Stimulated activated CD4-positive, alpha-beta T cell treated with anti-CD3 and anti-CD28 coated beads, Interleukin-4, amount 100 ng/mL, for 48 hours (primary cell): ENCODE results near the gene SLC35A2.

Source experiments
- DNase-seq, 2 donors: peaks; one replicate each; pipeline ENCODE4 v3.0.0-alpha.2; 2020; ENCODE audit warnings: low read depth in 2 of 2

The SLC35A2 gene

DNA sequence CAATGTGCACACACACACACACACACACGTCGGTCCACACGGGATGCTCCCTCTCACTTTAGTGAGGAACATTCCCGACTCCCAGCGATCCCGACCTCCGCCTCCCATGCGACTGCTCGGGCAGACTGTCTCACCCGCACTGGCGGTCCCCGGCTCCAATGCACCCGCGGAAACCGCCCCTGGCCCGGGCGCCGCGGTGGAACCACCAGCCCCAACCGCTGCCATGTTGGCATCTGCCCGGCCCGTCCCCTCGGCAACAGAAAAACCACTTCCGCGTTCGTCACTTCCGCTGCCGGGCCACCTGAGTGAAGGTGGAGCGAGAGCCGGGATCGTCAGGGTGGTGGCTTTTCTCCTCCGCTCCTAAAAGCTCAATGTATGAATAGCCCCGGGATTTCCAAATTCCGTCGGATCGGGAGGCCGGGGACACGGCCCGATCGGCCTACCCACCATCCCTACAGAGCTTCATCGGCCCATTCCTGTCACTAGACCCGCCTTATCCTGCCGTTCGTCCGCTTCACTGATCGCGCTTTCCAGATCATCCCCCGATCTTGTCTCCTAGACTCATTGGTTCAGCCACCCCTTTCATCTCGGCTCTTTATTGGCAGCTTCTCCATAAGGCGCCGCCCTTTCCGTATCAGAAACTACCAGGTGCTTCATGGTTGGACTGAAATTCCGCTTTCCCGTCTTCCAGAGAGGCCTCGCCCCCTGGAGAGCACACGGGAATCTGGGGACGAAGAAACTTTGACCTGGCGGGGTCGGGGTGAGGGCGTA is at the start of gene SLC35A2:
SLC35A2 (minus strand) TSS at position 235 of the 771 bp plus-strand sequence; CDS start at position 225, 10 bp downstream.
- peak; percentile 79 to 82 for DNase-seq

DNA sequence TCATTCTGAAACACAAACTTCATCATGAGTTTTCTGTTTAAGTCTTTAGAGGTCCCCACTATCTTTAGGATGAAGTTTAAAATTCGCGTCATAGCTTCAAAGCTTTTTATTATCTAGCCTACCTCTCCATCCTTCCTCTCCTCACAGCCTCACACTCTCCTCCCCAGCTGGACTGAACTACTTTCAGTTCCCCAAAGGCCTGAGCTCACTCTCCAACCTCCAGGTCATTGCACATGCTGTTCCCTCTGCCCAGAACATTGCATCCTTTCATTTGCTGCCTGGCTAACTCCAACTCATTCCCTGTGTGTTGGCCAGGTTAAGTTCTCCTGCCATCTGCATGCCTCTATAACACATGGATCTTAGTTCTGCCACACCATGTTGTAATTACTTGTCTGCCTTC is 48.8 kb upstream of the SLC35A2 start:
- DNase-seq: no peak

DNA sequence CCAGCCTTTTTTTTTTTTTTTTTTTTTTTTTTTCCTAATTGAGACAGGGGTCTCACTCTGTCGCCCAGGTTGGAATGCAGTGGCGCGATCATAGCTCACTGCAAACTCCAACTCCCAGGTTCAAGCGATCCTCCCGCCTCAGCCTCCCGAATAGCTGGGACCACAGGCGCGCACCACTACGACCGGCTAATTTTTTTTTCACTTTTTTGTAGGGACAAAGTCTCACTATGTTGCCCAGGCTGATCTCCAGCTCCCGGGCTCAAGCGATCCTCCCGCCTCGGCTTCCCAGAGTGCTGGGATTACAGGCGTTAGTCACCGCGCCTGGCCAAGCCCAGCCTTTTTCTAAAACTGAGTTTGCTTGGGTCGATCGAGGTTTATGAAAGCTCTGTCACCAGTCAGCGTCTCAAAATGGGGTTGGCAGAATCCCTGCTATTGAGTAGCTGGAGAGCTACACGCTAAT is 47.2 kb upstream of the SLC35A2 start:
- no peak for DNase-seq

DNA sequence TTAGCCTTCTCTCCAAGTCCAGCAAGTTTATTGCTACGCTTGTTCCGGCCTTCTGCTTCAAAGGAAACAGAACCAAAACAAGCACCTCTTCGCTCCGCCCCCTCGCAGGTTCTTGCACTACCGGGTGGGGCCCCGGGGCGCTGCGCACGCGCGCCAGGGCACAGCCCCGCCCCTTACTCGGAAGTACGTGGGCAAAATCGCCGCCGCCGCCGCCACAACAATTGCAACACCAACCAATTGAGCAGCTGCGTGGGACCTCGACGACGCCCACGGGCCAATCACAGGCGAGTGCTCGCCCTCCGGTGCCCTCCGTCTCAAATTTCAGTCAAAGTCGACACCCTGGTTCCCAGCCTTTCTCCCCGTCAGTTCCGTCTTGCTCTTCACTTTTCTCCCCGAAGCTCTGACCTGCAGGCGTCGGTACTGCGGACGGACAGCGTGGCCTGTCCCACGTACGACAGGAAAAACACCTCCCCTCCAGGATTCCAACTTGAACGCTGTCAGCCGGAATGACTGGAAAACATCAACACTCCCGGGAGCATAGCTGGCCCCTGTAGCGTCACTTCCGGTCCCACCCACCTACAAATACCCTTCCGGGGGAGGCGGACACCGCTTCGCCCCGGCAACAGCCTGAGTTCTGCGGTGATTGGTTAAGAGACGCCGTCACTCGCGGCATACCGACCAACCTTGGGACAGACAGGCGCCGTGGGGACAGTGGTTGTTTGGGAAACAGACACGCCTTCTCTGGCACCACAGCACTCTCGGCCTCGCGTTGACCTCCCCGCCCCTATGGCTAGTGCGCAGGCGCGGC is 46.6 kb upstream of the SLC35A2 start:
- DNase-seq: peak; percentile 79 to 87

DNA sequence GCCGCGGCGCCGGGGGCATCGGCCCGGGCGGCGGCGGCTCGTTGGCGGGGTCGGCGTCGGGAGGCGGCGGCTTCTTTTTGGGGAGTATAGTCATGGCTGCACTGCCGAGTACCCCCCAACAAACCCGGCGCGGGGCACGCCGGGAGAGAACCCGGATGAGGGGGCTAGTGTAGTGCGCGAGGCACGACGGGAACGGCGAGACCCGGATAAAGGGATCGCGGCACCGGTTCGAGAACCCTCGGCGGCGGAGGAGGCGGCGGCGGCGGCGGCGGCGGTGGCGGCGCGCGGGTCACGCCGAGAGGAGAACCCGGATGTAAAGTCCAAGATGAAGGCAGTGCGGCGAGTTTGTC is 46.0 kb upstream of the SLC35A2 start, which contains the start of gene OTUD5:
OTUD5 (minus strand) TSS at position 131 of the 350 bp plus-strand sequence; CDS start at position 94, 37 bp downstream.
- peak; percentile 54 to 65 for DNase-seq

DNA sequence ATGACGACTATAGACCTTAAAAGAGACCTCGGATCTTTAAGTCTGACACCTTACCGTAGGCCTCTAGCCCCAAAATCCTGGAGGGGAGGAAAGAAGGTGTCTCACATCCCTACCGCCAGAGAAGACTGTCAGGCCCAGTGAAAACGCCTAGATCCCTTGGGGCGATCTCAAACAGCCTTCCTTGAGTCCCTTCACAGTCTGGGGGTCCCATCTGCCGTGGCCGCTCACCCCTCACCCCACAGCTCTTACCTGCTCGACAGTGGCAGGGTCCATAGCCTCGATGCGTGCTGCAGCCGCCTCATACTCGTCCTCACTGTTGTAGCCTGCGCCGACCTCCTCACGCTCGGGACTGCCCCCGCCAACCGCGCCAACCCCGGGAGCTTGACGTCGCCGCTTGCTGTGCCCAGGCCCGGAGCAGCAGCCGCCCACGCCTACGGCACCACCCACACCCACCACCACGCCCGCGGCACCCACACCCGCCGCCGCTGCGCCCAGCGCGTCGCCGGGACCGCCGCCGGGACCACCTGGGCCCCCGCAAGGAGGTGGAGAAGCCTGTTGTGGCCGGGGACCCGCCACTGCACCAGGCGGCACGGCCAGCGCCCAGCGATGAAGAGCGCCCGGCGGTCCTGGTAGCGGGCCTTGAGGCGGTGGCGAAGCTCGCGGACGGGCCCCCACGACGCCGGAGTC is 45.4 kb upstream of the SLC35A2 start:
- DNase-seq: peak in 1 of 2 donors; percentile 37

DNA sequence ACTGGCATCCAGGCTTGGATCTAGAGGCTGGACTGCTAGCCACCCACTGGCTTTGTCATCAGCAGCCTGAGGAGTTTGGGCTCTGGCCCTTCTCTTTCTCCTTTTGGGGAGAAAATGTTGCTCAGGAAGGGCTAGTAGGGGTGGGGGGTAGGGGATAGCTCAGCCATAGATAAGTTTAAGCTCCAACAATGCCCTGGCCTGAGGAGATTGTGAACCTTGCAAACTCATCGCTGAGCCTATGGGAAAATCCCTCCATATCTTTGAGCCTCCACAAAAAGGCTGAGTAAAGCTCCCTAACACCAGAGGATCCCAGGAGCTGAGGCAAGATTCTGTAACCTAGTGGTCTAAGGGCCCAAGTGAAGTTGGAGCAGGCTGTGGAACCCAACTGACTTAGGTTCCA is 37.1 kb upstream of the SLC35A2 start:
- DNase-seq: no peak

DNA sequence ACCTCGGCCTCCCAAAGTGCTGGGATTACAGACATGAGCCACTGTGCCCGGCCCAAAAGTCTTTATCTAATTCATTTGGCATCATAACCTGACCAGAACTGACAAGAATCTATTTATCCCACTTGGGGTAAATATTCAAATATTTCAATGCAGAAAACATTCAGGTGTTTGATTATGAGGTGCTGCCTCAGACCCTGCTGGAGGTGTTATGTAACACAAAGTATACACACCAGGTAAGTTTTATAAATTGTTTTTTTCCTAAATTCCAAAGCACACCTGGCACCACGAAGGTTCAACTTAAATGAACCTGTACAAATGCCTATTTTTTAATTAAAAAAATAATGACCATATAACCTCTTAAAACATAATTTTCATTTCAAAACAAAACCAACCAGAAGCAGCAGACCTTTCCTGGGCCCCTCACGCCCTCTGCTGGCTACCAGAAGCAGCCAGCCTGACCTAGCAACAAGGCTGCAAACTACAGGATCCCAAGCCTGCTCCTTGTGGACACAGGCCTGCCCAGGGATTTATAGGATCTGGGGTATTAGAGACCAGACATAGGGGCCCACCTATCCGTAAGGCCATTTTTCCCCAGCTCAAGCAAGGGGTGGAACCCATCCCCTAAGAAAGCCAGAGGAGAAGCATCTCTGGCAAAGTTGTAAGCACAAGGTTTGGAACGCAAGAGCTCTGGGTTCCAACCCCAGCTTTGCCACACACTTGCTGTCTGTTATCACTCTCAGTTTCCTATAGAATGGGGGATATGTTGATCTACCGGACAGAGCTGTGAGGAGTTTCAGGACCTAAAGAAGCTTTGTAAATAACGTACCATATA is 34.3 kb upstream of the SLC35A2 start:
- no peak for DNase-seq

DNA sequence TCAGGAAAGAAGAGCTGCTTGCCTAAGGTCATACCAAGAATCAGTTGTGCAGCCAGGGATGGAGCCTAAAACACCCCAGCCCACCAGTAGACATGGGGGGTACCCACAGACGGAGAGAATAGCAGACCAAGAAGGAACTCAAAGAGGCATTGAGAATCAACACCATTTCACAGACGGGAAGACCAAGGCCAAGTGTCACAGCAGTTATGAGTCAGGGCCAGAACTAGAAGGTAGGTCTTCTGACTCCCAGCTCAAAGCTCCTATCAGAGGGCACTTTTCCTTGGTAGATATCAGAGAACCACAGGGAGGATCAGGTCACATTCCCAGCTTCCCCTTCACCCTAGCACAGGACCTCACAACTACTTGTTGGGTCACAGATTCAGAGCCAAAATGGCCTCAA is 31.4 kb upstream of the SLC35A2 start:
- no peak for DNase-seq

DNA sequence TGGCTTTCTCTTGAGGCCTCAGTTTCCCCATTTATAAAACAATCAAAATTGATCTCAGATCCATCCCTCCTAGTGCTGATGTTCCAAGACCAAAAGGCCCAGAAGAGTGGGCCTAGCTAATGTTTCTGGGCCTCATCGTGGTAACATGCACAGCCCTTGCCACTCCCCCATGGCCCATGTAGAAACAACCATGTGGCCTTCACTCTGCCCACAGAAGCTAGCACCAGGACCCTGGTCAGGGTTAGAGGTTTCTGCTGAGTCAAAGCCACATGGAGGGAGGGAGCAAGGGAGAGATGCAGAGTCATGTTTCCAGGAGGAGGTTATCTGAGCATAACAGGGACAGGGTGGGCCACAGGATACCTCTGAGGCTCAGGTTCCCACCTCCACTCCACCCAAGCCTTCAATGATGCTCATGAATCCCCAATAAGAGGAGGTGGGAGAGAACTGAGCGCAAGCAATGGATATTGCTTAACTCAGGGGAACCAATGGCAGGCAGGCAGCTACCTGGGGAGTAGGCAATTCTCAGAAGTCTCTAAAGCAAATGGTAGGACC is 29.0 kb upstream of the SLC35A2 start:
- no peak for DNase-seq

DNA sequence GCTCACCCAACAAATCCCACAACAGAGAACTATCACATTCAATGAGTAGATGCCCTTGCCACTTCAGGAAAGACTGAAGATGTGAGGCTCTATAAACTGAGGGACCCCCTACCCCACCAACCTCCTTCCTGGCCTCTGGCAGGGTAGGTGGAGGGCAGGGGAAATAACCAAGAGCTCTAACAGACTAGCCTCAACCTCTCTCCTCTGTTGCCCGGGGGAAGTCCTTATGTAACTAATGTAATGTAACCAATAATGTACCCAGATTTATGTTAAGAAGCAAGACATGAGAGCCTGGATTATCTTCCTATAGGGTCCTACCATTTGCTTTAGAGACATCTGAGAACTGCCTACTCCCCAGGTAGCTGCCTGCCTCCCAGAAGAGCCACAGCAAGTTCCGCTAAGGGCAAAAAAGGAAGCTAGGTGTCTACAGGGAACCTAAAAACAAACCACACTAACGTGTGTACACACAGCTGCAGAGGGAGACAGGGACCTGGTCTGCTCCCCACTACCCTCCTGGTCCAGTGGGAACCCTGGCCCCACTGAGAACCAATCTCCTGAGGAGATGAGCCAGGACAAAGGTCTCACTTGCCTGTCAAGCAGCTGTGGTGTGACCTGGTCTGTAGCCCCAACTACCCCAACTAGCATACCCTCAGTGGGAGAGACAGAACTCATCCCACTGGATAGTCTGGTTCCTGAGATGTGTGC is 28.2 kb upstream of the SLC35A2 start:
- no peak for DNase-seq

DNA sequence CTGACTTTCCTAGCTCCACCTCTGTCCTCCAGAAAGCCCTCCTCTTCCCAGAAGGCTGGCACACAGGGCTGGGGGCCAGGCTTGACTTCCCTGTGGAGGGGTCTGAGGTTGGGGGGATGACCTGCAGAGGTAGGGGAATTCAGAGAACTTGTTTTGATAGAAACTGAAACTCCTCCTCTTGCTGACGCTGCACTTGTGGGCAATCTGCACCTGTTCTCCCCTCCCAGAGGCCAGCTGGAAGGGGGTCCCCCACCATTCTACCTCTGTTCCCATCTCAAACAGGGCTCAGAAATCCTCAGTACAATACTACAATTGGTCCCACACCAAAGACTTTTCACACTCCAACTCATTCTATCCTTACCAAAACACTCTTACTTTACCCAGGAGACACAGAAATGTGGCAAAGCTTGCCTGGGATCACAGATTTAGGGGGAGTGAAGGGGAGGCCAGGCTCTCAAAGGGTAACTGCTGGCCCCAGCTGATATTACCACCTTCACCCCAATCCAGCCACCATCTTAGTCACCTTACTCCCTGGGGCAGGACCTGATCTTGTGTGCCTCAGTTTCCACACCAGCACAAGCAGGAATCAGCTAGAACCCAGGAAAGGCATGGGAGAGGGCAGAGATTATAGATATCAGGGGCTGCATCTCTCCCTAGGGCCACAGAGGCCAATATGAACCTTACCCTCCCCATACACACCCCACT is 27.4 kb upstream of the SLC35A2 start:
- DNase-seq: peak; percentile 49 to 75

DNA sequence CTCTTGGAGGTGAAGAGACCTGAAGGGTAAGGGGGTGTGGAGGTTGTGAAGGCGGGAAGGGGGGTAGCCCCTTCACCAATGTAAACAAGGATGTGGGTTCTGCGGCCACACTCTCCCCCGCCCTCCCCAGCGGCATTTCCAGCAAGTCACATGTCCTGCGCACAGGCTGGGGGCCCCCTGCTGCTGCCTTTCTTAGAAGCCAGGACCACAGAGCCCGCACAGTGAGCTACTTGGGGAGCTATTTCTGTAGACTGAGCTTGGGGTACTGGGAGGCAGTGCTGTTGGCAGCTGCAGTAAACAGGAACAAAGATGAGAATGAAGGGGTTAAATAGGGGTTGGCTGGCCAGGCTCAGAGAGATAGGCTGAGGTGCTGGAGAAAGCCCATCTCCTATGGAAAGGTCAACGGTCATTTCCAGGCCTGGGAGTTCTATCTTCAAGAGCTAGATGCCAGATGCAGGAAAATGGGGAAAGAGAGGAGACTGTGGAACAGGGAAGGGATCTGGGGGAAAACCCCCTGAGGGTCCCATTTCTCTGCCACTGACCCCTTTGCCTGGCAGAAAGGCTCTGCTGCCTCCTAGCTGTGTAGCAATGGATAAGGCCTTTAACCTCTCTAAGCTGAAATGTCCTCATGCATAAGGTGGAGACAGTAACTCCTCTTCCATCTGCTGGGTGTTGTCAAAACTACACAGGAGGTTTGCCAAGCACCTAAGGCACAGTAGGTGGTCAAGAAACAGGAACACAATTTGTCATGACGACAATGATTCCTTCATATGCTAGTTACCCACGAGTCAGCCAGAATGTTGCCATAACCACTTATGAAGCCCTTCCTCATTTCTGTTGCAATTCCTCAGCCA is 25.8 kb upstream of the SLC35A2 start:
- DNase-seq: peak; percentile 81 to 82

DNA sequence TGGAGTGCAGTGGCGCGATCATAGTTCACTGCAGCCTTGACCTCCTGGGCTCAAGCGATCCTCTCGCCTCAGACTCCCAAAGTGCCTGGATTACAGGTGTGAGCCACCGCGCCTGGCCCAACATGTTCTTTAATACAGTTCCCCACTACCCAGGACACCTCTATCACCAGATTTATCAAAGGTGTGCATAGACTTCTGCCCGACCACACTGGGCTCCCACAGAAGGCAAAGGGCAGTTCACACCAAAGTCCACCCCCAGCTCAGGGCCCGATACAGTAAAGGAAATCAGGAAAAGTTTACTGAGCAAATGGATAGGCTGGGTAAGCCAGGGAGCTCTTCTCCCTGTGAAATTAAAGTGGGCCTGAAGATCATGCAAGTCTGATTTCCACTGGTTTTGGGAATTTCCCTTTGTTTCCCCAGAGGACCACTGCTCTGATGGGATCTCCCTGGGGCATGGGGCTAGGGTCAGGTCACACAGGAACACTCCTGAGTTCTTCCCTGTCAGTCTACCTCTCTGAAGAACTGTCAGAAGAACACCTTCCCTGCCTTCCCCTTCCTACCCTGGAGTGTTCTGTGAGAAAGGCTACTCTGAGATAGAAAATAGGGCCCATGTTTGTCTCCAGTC is 25.1 kb upstream of the SLC35A2 start:
- no peak for DNase-seq

DNA sequence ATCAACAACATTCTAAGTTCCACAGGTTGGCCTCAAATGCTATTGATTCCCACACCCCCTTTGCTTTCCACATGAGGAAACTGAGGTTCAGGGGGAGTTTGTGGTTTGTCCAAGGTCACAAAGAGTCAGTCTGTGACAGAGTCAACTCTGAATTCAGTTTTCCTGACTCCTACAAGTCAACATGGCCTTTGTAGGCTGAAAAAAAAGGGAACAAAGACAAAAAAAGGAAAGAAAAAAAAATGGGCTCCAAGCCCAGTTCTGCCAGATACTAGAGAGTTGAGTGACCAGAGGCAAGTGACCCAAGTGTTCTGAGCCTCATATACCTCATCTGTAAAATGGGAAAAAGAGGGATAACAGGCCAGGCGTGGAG is 23.8 kb upstream of the SLC35A2 start:
- DNase-seq: no peak

DNA sequence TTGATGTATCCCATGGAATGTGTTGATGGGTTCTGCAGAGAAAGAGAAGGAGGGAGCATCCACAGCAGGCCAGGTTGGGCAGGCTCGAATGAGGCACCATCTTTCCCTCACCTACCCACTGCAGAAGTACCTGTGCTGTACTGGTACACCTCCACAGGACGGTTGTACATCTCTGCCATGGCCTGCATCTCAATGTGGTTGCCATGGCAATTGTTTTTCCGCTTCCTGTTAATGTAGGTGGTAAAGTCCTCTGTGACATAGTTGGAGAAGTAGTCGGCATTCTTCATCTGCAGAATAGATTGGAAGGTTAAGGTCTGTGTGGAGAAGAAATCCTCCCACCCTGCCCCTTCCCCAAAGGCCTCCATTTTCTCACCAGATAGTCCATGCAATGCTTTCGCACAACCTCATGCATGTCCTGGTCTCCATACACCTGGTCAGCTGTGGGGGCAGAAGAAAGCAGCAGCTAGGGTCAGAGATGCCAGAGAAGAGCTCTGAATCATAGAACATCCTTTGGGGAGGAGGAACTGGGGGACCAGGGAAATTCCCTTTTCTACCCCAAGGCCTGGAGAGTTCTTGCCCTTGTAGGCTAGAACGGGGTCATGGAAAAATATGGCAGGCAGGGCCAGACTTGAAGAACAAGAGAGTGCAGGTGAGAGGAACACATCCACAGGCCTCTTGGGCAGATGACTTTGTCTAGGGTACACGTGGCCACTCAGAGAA is 23.3 kb upstream of the SLC35A2 start:
- no peak for DNase-seq

DNA sequence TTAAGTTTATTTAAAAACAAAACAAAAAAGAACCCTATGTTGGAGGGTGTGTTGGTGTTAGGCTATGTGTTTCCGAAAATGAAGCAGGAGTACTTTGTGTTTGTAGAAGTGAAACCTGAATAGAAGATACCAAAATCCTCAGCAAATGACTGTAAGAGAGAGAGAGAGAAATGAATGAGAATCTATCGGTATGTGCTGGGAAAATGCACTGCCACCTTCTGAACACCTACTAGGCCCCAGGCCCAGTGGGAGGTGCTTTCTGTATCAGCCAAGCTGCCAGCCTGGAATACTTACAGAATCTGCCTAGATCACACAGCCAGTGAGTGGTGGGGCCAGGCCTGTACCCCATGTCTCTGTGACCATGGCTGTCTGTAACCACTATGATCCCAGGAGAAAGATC is 22.3 kb upstream of the SLC35A2 start:
- DNase-seq: no peak
